ENCODE data around the gene SHROOM3.

DNA sequence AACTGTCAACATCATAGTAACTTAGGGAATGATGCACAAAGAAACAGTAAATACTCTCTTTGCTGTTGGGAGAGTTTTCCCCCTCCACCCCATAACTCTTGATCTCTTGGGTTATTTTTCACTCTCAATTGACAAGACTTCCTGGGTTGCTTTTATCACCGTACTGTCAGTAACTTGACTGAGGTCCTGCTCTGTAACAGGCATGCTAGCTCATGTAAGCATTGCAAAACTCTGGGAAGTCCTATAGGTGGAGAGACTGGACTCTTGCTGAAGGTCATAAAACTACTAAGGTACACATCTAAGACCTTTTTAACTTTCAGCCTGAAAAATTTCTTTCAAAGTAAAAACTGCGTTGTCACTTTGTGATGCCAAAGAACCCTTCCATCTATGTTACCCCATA is 10.9 kb downstream of the SHROOM3 start:
- TF ChIP-seq SUZ12 (IDR thresholded peaks at IDR 0.05; ENCODE audit: extremely low read depth, insufficient read depth, insufficient read length) (no peak), YY1 (IDR thresholded peaks at IDR 0.05; ENCODE audit: insufficient read depth, insufficient read length) (no peak), ZNF274 (IDR thresholded peaks at IDR 0.05; ENCODE audit: low read depth, low read length) (no peak)

All from NT2/D1 (cell line).